ENCODE measurements around the gene CAPN9.
"Not testable (repeated sequence)": the region's sequence is repeated elsewhere in the genome, so short reads cannot be mapped to it uniquely, and the experiment has no call there.

CAPN9 gene

GRCh38 chr1:230713915-230714764 is 33.0 kb upstream of the CAPN9 start, which contains the start of gene AGT:
Gene AGT (minus strand): TSS chr1:230714122. CDS start chr1:230710823, 3,299 bp downstream.
- Mint-ChIP-seq H3K36me3 (ENCODE audit: insufficient read depth) (peaks cover 2% of the 10 kb centered on the region), H3K27ac (ENCODE audit: low read depth) (no peak within 1 kb of the TSS), H3K4me3 (no peak within 1 kb of the TSS), H3K9me3 (no peaks in the 10 kb centered on the region), H3K4me1 (no peaks in the 10 kb centered on the region), H3K27me3 (peaks cover 20% of the 10 kb centered on the region)
- ATAC-seq (replicated peaks; ENCODE audit: extremely low read depth, poor library complexity, severe bottlenecking) (no peak), DNase-seq (ENCODE audit: low spot score in 2 of 2) (no peak)

- ATAC-seq (replicated peaks; ENCODE audit: extremely low read depth, poor library complexity, severe bottlenecking) (no peak), DNase-seq (ENCODE audit: low spot score in 2 of 2) (no peak)
- Mint-ChIP-seq H3K9me3 (no peaks in the 10 kb centered on the region), H3K4me1 (no peaks in the 10 kb centered on the region), H3K27me3 (peaks cover 20% of the 10 kb centered on the region), H3K4me3 (no peak overlapping the region), H3K27ac (ENCODE audit: low read depth) (no peak overlapping the region), H3K36me3 (ENCODE audit: insufficient read depth) (peaks cover 2% of the 10 kb centered on the region)
Measured at GRCh38 chr1:230715510-230715909, 31.7 kb upstream of the CAPN9 start.

DNA sequence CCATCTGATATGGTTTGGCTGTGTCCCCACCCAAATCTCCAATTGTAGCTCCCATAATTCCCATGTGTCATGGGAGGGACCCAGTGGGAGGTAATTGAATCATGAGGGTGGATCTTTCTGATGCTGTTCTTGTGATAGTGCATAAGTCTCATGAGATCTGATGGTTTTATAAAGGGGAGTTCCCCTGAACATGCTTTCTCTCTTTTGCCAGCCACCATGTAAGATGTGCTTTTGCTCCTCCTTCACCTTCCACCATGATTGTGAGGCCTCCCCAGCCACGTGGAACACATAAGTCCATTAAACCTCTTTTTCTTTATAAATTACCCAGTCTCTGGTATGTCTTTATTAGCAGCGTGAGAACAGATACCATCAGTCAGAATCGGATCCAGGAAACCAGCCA is 30.7 kb upstream of the CAPN9 start:
- not testable (repeated sequence) for ATAC-seq (replicated peaks; ENCODE audit: extremely low read depth, poor library complexity, severe bottlenecking); H3K4me3 Mint-ChIP-seq
- H3K27me3 Mint-ChIP-seq: peaks cover 20% of the 10 kb centered on the region

DNA sequence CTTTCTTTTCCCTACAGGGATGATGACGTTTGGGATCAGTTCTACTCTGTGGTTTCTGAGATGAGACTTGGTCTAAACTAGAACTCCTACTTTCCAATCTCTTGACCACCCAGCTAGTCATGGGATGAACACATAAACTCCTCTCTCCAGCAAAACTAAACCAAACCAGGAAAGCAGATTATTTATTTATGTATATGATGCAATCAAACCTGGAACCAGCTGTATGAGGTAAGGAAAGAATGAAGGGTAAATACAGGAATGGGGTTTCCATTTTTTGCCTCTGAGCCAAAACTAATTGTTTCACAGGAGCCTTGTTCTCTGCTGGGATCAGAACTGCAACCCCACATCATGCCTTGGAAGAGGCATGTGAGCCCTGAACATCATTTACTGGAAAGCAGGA is 29.9 kb upstream of the CAPN9 start:
- no peak overlapping the region for H3K27ac Mint-ChIP-seq (ENCODE audit: low read depth)
- DNase-seq (ENCODE audit: low spot score in 2 of 2): no peak
- no peak overlapping the region for H3K4me3 Mint-ChIP-seq
- ATAC-seq (replicated peaks; ENCODE audit: extremely low read depth, poor library complexity, severe bottlenecking): no peak
- H3K36me3 Mint-ChIP-seq (ENCODE audit: insufficient read depth): peaks cover 2% of the 10 kb centered on the region
- H3K4me1 Mint-ChIP-seq: no peaks in the 10 kb centered on the region
- H3K27me3 Mint-ChIP-seq: peaks cover 20% of the 10 kb centered on the region
- no peaks in the 10 kb centered on the region for H3K9me3 Mint-ChIP-seq

More for the DNA sequence above, 30.7 kb upstream of the CAPN9 start:
- DNase-seq (ENCODE audit: low spot score in 2 of 2); H3K36me3 Mint-ChIP-seq (ENCODE audit: insufficient read depth); H3K27ac Mint-ChIP-seq (ENCODE audit: low read depth); H3K9me3 Mint-ChIP-seq; H3K4me1 Mint-ChIP-seq: not testable (repeated sequence)

- not testable (repeated sequence) for H3K36me3 Mint-ChIP-seq (ENCODE audit: insufficient read depth); ATAC-seq (replicated peaks; ENCODE audit: extremely low read depth, poor library complexity, severe bottlenecking); H3K9me3 Mint-ChIP-seq; H3K4me3 Mint-ChIP-seq; H3K27ac Mint-ChIP-seq (ENCODE audit: low read depth); DNase-seq (ENCODE audit: low spot score in 2 of 2); H3K4me1 Mint-ChIP-seq
- peaks cover 17% of the 10 kb centered on the region for H3K27me3 Mint-ChIP-seq
Measured at GRCh38 chr1:230721849-230722522, 25.2 kb upstream of the CAPN9 start.

GRCh38 chr1:230725256-230726012 is 21.8 kb upstream of the CAPN9 start:
- no peak for DNase-seq (ENCODE audit: low spot score in 2 of 2)
- Mint-ChIP-seq H3K4me3 (no peak overlapping the region), H3K27me3 (peaks cover 24% of the 10 kb centered on the region), H3K27ac (ENCODE audit: low read depth) (no peak overlapping the region), H3K36me3 (ENCODE audit: insufficient read depth) (no peaks in the 10 kb centered on the region), H3K4me1 (no peaks in the 10 kb centered on the region), H3K9me3 (no peaks in the 10 kb centered on the region)
- no peak for ATAC-seq (replicated peaks; ENCODE audit: extremely low read depth, poor library complexity, severe bottlenecking)

GRCh38 chr1:230728710-230729392 is 18.3 kb upstream of the CAPN9 start:
- Mint-ChIP-seq H3K27ac (ENCODE audit: low read depth) (no peak overlapping the region), H3K27me3 (peaks cover 45% of the 10 kb centered on the region), H3K9me3 (no peaks in the 10 kb centered on the region), H3K36me3 (ENCODE audit: insufficient read depth) (no peaks in the 10 kb centered on the region), H3K4me1 (no peaks in the 10 kb centered on the region), H3K4me3 (no peak overlapping the region)
- ATAC-seq (replicated peaks; ENCODE audit: extremely low read depth, poor library complexity, severe bottlenecking) (no peak), DNase-seq (ENCODE audit: low spot score in 2 of 2) (no peak)

DNA sequence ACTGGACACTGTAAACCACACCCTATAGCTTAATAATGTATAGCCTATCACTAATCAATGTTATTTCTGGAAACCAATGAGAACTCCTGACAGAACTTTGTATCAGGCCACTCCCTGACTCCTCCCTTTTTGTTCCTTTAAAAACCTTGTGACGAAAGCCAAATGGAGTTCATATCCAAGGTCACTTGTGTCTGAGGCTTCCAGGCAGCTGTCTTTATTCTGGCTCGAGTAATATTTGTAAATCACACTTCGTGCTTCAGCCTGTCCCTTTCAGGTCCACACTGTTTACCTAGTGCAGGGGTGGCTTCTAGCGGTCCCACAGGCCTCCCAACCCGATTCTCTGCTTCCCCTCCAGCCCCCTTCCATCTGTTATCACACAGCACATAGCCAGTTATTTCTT is 16.2 kb upstream of the CAPN9 start:
- Mint-ChIP-seq H3K9me3 (no peaks in the 10 kb centered on the region), H3K4me3 (no peak overlapping the region), H3K27me3 (peaks cover 60% of the 10 kb centered on the region), H3K27ac (ENCODE audit: low read depth) (no peak overlapping the region), H3K36me3 (ENCODE audit: insufficient read depth) (no peaks in the 10 kb centered on the region), H3K4me1 (no peaks in the 10 kb centered on the region)
- DNase-seq (ENCODE audit: low spot score in 2 of 2) (no peak), ATAC-seq (replicated peaks; ENCODE audit: extremely low read depth, poor library complexity, severe bottlenecking) (no peak)

DNA sequence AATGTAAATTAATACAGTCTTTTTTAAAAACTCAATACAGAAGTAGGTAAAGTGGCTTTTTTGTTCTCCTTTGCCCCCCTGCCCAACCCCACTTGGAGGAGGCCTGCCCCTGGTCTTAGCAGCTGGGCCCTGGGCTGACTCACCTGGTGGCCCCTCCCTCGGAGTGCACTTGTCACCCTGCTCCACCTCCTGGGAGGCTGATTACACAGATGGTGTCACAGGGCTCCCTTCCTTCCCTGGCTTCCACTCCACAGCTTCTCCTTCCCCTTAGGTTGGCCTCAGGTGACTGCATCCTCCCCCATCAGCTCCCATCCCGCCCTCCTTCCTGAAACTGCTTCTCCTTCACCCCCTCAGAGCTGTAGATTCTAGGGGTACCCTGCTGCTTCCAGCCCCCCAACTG is 11.7 kb upstream of the CAPN9 start:
- no peaks in the 10 kb centered on the region for H3K4me1 Mint-ChIP-seq
- no peak overlapping the region for H3K4me3 Mint-ChIP-seq
- H3K9me3 Mint-ChIP-seq: no peaks in the 10 kb centered on the region
- no peaks in the 10 kb centered on the region for H3K36me3 Mint-ChIP-seq (ENCODE audit: insufficient read depth)
- peaks cover 66% of the 10 kb centered on the region for H3K27me3 Mint-ChIP-seq
- DNase-seq (ENCODE audit: low spot score in 2 of 2) (no peak), ATAC-seq (replicated peaks; ENCODE audit: extremely low read depth, poor library complexity, severe bottlenecking) (no peak)
- no peak overlapping the region for H3K27ac Mint-ChIP-seq (ENCODE audit: low read depth)

DNA sequence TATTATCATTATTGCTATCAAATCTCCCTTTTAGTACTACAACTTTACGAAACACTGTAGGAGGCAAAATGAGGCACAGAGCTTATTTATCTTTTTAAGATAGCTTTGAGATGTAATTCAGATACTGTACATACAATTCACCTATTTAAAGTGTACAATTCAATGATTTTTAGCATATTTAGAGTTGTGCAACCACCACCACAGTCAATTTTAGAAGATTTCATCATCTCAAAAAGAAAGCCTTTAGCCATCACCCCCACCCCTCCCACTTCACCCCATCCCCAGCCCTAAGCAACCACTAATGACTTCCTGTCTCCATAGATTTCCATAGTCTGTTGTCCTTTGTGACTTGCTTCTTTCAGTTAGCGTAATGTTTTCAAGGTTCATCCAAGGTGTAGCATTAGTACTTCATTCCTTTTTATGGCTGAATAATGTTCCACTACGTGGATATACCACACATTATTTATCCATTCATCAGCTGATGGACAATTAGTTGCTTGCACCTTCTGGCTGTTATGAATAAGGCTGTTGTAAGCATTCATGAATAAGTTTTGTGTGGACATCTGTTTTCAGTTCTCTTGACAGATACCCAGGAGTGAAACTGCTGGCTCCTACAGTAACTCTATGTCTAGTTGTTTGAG is 9.4 kb upstream of the CAPN9 start:
- Mint-ChIP-seq H3K4me3 (no peak overlapping the region), H3K9me3 (no peaks in the 10 kb centered on the region), H3K27me3 (peaks cover 46% of the 10 kb centered on the region), H3K36me3 (ENCODE audit: insufficient read depth) (no peaks in the 10 kb centered on the region), H3K27ac (ENCODE audit: low read depth) (no peak overlapping the region), H3K4me1 (no peaks in the 10 kb centered on the region)
- ATAC-seq (replicated peaks; ENCODE audit: extremely low read depth, poor library complexity, severe bottlenecking) (no peak), DNase-seq (ENCODE audit: low spot score in 2 of 2) (no peak)

DNA sequence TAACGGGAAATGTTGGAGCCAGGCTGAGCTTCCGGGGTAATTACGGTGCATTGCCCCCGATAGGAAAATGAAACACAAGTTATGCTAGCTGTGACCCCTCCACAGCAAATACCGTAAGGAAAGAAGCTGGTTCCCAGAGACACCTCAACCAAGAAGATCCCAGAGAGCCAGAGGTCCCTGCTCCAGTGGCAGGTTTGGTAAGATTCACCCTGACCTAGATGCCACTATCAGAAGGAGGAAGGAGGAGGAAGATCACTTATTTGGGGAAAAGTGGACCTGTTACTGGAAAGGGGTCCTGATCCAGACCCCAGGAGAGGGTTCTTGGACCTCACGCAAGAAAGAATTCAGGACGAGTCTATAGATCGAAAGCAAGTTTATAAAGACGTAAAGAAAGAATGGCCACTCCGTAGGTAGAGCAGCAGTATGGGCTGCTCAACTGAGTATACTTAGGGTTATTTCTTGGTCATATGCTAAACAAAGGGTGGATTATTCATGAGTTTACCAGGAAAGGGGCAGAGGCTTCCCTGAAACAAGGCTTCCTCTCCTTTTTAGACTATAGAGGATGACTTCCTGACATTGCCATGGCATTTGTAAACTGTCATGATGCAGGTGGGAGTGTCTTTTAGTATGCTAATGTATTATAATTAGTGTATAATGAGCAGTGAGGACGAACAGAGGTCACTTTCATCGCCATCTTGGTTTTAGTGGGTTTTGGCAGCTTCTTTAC is 7.5 kb upstream of the CAPN9 start:
- Mint-ChIP-seq H3K4me3 (no peak overlapping the region), H3K36me3 (ENCODE audit: insufficient read depth) (no peaks in the 10 kb centered on the region), H3K27ac (ENCODE audit: low read depth) (no peak overlapping the region), H3K27me3 (peaks cover 39% of the 10 kb centered on the region), H3K4me1 (no peaks in the 10 kb centered on the region), H3K9me3 (no peaks in the 10 kb centered on the region)
- ATAC-seq (replicated peaks; ENCODE audit: extremely low read depth, poor library complexity, severe bottlenecking) (no peak), DNase-seq (ENCODE audit: low spot score in 2 of 2) (no peak)

All from central memory CD8-positive, alpha-beta T cell (primary cell).